ENCODE results near the gene TGM5.

Gene TGM5

DNA sequence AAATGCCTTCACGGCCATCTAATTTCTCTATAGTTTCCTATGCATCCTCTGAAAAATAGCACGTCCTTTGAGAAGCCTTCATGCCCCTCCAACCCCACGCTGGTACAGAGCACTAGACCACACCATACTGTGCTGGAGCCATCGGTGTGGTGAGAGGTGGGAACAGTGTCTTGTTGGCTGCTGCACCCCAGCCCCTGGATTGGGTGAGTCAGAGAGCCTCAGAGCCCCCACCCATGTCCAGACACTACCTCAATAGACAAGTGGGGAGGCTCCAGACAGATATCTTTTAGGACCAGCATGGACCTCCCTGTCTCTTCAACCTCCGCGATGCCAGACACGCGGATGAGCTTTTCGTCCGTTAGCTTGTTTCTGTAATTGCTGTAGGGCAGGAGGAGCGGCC lies 12.1 kb upstream of the TGM5 start:
- Mint-ChIP-seq H3K9me3 (no peaks in the 10 kb centered on the region), H3K27me3 (ENCODE audit: low read depth) (peaks cover 27% of the 10 kb centered on the region), H3K27ac (no peak overlapping the region), H3K36me3 (ENCODE audit: low read depth) (no peaks in the 10 kb centered on the region), H3K4me1 (no peaks in the 10 kb centered on the region), H3K4me3 (no peak overlapping the region)
- TF ChIP-seq, protein P1, sequence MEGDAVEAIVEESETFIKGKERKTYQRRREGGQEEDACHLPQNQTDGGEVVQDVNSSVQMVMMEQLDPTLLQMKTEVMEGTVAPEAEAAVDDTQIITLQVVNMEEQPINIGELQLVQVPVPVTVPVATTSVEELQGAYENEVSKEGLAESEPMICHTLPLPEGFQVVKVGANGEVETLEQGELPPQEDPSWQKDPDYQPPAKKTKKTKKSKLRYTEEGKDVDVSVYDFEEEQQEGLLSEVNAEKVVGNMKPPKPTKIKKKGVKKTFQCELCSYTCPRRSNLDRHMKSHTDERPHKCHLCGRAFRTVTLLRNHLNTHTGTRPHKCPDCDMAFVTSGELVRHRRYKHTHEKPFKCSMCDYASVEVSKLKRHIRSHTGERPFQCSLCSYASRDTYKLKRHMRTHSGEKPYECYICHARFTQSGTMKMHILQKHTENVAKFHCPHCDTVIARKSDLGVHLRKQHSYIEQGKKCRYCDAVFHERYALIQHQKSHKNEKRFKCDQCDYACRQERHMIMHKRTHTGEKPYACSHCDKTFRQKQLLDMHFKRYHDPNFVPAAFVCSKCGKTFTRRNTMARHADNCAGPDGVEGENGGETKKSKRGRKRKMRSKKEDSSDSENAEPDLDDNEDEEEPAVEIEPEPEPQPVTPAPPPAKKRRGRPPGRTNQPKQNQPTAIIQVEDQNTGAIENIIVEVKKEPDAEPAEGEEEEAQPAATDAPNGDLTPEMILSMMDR (IDR thresholded peaks at IDR 0.05; ENCODE audit: unreplicated experiment in 3 of 3), result no peak

DNA sequence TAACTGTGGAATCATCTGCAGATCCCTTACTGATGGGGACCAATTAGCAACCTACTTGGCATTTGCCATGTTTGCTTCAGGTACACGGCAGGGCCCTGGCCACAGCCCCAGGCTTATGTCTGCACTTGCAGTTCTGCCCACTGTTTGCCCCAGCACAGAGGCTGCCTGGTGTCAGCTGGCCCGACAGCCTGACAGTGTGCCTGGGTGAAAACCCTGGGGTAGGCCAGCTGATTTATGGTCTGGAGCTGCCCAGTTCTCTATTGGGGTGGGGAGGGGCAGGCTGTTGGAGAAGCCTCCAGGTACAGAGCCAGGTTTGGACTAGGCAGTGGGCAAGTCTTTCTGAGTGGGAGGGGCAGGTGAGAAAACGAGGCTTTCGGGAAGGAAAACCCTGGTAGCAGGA lies 11.2 kb upstream of the TGM5 start:
- peaks cover 28% of the 10 kb centered on the region for H3K27me3 Mint-ChIP-seq (ENCODE audit: low read depth)
- H3K4me3 Mint-ChIP-seq, result no peak overlapping the region
- TF ChIP-seq, protein P1 (IDR thresholded peaks at IDR 0.05; ENCODE audit: unreplicated experiment in 3 of 3), result no peak
- no peaks in the 10 kb centered on the region for H3K9me3 Mint-ChIP-seq
- H3K4me1 Mint-ChIP-seq, result no peaks in the 10 kb centered on the region
- H3K27ac Mint-ChIP-seq, result no peak overlapping the region
- H3K36me3 Mint-ChIP-seq (ENCODE audit: low read depth), result no peaks in the 10 kb centered on the region

DNA sequence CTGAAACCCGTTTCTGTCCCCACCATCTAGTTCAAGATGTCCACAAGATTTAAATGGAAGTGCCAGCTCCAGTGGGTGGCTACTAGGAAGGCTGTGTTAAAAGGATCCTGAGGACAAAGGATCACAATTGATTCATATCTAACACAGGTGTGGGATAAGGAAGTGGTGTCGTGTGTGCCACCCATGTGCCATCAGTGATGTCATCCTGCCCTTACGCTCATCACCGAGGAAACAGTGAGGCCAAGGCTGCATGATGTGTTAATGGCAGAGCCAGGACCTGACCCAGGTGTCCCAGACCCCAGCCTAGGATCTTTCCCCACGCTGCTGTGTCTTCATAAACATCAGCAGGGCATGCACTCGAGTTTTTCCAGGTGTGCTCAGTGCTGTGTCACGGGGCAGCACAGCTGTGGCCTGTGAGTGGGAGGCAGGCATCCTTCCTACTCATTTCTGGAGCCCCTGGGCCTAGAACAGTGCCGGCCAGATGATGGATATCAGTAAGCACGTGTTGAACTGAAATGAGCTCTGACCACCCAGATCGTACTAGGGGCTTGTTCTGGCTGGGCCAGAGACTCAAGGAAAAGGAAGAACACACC lies 10.6 kb upstream of the TGM5 start:
- H3K4me1 Mint-ChIP-seq, result no peaks in the 10 kb centered on the region
- no peak overlapping the region for H3K4me3 Mint-ChIP-seq
- TF ChIP-seq, protein P1 (IDR thresholded peaks at IDR 0.05; ENCODE audit: unreplicated experiment in 3 of 3), result no peak
- H3K9me3 Mint-ChIP-seq, result peaks cover 2% of the 10 kb centered on the region
- H3K36me3 Mint-ChIP-seq (ENCODE audit: low read depth), result no peaks in the 10 kb centered on the region
- H3K27me3 Mint-ChIP-seq (ENCODE audit: low read depth), result peaks cover 28% of the 10 kb centered on the region
- H3K27ac Mint-ChIP-seq, result no peak overlapping the region

DNA sequence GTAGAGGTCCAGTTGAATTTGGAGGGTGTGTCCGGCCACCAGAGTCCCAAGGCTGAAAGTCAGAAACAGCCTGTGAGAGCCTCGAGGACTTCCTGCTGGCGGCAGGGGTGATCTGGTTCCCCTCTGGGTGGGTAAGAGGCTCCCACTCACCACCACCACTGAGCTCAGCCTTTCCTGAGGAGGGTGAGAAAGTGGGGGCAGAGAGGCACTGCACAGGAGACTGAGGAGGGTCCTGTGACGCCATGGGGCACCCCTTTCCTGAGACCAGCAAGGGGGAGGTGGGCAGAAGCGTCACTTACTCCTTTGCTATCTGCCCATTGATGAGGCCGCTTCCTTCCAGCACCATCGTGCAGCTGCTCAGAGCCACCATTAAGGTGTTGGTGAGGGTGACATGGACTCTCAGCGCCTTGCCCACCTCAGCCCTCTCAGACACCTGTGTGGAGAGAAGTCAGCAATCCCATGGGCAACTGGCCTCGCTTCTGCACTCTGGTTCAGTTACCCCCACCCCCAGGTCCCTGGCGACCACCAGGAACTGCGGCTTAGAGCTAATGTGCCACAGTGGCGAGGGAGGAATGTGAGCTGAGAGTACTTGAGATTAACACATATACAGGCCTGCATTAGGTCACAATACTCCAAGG lies 10.0 kb upstream of the TGM5 start:
- Mint-ChIP-seq H3K4me1 (no peaks in the 10 kb centered on the region), H3K27me3 (ENCODE audit: low read depth) (peaks cover 32% of the 10 kb centered on the region)
- TF ChIP-seq, protein P1 (IDR thresholded peaks at IDR 0.05; ENCODE audit: unreplicated experiment in 3 of 3), result no peak

DNA sequence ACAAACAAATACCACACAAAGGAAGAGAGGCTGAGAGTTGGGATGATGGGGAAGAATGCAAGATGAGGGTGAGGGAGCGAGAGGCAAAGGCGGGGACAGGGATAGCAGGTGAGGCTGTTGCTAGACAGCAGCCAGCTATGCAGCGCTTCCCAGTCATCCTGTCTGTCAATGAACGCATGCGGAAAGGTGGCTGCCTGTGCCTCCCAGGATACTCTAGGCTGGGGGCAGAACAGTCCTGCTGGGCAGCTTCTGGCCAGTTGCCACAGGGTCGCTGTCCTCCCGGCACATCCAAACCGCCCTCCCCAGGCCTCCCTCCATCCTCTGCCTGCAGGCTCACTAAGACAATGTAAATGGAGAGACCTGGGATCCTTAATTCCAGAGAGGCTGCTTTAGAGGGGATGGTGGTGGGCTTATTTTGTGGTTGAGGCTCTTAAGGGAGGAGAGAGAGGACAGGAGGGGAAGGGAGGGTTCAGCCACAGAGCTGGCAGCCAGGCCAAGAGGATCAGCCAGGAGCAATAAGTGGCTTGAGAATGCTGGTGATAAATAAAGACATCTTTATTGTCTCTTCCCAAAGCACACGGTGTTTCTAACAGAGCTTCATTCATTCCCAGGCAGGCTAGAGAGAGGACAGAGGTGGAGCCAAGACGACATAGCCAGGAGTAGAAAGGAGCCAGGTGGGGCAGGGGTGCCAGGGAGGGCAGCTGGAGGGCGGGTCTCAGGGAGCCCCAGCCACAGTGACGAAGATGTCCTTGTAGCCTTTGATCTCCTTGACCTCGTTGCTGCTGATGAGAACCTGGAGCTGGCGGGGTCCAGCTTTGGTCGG lies 9.2 kb upstream of the TGM5 start:
- Mint-ChIP-seq H3K36me3 (ENCODE audit: low read depth) (no peaks in the 10 kb centered on the region), H3K4me1 (no peaks in the 10 kb centered on the region), H3K4me3 (no peak overlapping the region), H3K9me3 (peaks cover 8% of the 10 kb centered on the region), H3K27ac (no peak overlapping the region), H3K27me3 (ENCODE audit: low read depth) (peaks cover 36% of the 10 kb centered on the region)
- TF ChIP-seq, protein P1 (IDR thresholded peaks at IDR 0.05; ENCODE audit: unreplicated experiment in 3 of 3), result no peak

More for the DNA sequence above, 10.0 kb upstream of the TGM5 start:
- H3K36me3 Mint-ChIP-seq (ENCODE audit: low read depth), result no peaks in the 10 kb centered on the region
- peaks cover 8% of the 10 kb centered on the region for H3K9me3 Mint-ChIP-seq
- H3K4me3 Mint-ChIP-seq, result no peak overlapping the region
- H3K27ac Mint-ChIP-seq, result no peak overlapping the region
